Measurements from ENCODE around the gene SLIT1. TPM values are rescaled to one million over a fixed set of nuclear protein-coding genes. Genes with fewer than 3 reads are reported as not detected.

The SLIT1 gene
- total and polyA plus RNA-seq, 7 donors, result 0.04 to 0.30 (median 0.08) TPM

GRCh38 chr10:97105303-97105702, 80.5 kb downstream of the SLIT1 start:
- no peak overlapping the region for H3K27ac ChIP-seq
- intact Hi-C loops (cut with DNase I), result no loop called here
- no peak overlapping the region for H3K4me3 ChIP-seq
- ATAC-seq, result no peak
- no peak for DNase-seq
- no peak for TF ChIP-seq CTCF (IDR thresholded peaks at IDR 0.05)
- H3K4me1 ChIP-seq, result peaks cover 8% of the 10 kb centered on the region
- H3K27me3 ChIP-seq (ENCODE audit: insufficient read depth in 3 of 3, low read length in 2 of 3), result no peaks in the 10 kb centered on the region
- no peaks in the 10 kb centered on the region for H3K36me3 ChIP-seq (ENCODE audit: insufficient read depth in 1 of 2, low read depth in 1 of 2)
- WGBS, 3 donors, result 52 to 79% (median 66%) methylated on average over 7 of the region's 7 CpGs
- H3K9me3 ChIP-seq, result no peaks in the 10 kb centered on the region

GRCh38 chr10:97103316-97104080, 82.3 kb downstream of the SLIT1 start:
- no peak overlapping the region for H3K27ac ChIP-seq
- no peaks in the 10 kb centered on the region for H3K9me3 ChIP-seq
- ATAC-seq, result no peak
- 73 to 78% (median 76%) methylated on average over 14 of the region's 14 CpGs for WGBS, 3 donors
- intact Hi-C loops (cut with DNase I), result no loop called here
- H3K27me3 ChIP-seq (ENCODE audit: insufficient read depth in 3 of 3, low read length in 2 of 3), result no peaks in the 10 kb centered on the region
- no peaks in the 10 kb centered on the region for H3K36me3 ChIP-seq (ENCODE audit: insufficient read depth in 1 of 2, low read depth in 1 of 2)
- H3K4me1 ChIP-seq, result no peaks in the 10 kb centered on the region
- no peak for DNase-seq
- no peak overlapping the region for H3K4me3 ChIP-seq
- TF ChIP-seq CTCF (IDR thresholded peaks at IDR 0.05), result no peak

GRCh38 chr10:97102441-97102840, 83.3 kb downstream of the SLIT1 start:
- H3K27ac ChIP-seq, result no peak overlapping the region
- TF ChIP-seq CTCF (IDR thresholded peaks at IDR 0.05), result no peak
- no peaks in the 10 kb centered on the region for H3K36me3 ChIP-seq (ENCODE audit: insufficient read depth in 1 of 2, low read depth in 1 of 2)
- no peaks in the 10 kb centered on the region for H3K4me1 ChIP-seq
- intact Hi-C loops (cut with DNase I), result no loop called here
- H3K4me3 ChIP-seq, result no peak overlapping the region
- H3K27me3 ChIP-seq (ENCODE audit: insufficient read depth in 3 of 3, low read length in 2 of 3), result no peaks in the 10 kb centered on the region
- ATAC-seq (no peak), DNase-seq (no peak)
- H3K9me3 ChIP-seq, result no peaks in the 10 kb centered on the region
- WGBS, 3 donors, result 94 to 98% (median 96%) methylated on average over 6 of the region's 6 CpGs

GRCh38 chr10:97101166-97101940, 84.4 kb downstream of the SLIT1 start:
- ATAC-seq (no peak), DNase-seq (no peak)
- TF ChIP-seq CTCF (IDR thresholded peaks at IDR 0.05), result no peak
- no peaks in the 10 kb centered on the region for H3K9me3 ChIP-seq
- no peak overlapping the region for H3K4me3 ChIP-seq
- intact Hi-C loops (cut with DNase I), result no loop called here
- H3K4me1 ChIP-seq, result peaks cover 5% of the 10 kb centered on the region
- 81 to 92% (median 84%) methylated on average over 9 of the region's 9 CpGs for WGBS, 3 donors
- H3K27ac ChIP-seq, result no peak overlapping the region
- H3K36me3 ChIP-seq (ENCODE audit: insufficient read depth in 1 of 2, low read depth in 1 of 2), result no peaks in the 10 kb centered on the region
- H3K27me3 ChIP-seq (ENCODE audit: insufficient read depth in 3 of 3, low read length in 2 of 3), result no peaks in the 10 kb centered on the region
